Colonic mucosa (tissue), 4 donors: ENCODE results near the gene ALX4. TPM values are rescaled to one million over a fixed set of nuclear protein-coding genes. Genes with fewer than 3 reads are reported as not detected.

ENCODE experiments used
- DNase-seq: peaks from one replicate; pipeline ENCODE4 v3.0.0-alpha.2; 2020
- H3K27ac ChIP-seq: fragments of 200-600 bp; one replicate; pipeline ENCODE4 v1.8.0; 2021
- H3K27me3 ChIP-seq: fragments of 200-600 bp; one replicate; pipeline ENCODE4 v1.8.0; 2021
- H3K36me3 ChIP-seq: fragments of 200-600 bp; one replicate; pipeline ENCODE4 v1.8.0; 2021
- H3K4me1 ChIP-seq: fragments of 200-600 bp; one replicate; pipeline ENCODE4 v1.8.0; 2021; ENCODE audit warnings: mild to moderate bottlenecking
- H3K4me3 ChIP-seq: fragments of 200-600 bp; one replicate; pipeline ENCODE4 v1.8.0; 2021
- H3K9ac ChIP-seq, 2 donors: one replicate each; pipeline ENCODE4 v1.7.0; 2013; ENCODE audit warnings: control low read depth in 2 of 2, low read depth in 2 of 2, low read length in 2 of 2
- H3K9me3 ChIP-seq: fragments of 200-600 bp; one replicate; pipeline ENCODE4 v1.8.0; 2021
- CTCF ChIP-seq: fragments of 200-600 bp; IDR thresholded peaks from one replicate; pipeline ENCODE4 v1.8.0; 2022; ENCODE audit warnings: antibody characterized with exemption, mild to moderate bottlenecking
- intact Hi-C: fragments of 100-400 bp; cut with DNase I; formaldehyde crosslinking; loops from one replicate; pipeline ENCODE4 v1.14.1; 2022
- total RNA-seq, 2 donors: library from RNA; stranded (reverse); fragmentation: NEBNext Ultra II Directional in 1 of 2; extraction: Animal tissue kit (Norgen Biotek cat#: 25700) in 1 of 2; gene quantifications; one replicate each; pipeline ENCODE4 v1.2.1, GENCODE V29; 2021
- donor health status: healthy.
- donor health status: DM: no; HTN: no; CAD: no.
- donor health status: DM: no; HTN: no; CAD: no.

ALX4 gene
- total RNA-seq, 2 donors from 2014 or later = not detected

- Histone ChIP-seq H3K4me1 (no peaks in the 10 kb centered on the region), H3K9ac (no peak overlapping the region), H3K27ac (no peak overlapping the region), H3K4me3 (no peak overlapping the region), H3K36me3 (no peaks in the 10 kb centered on the region), H3K27me3 (no peaks in the 10 kb centered on the region), H3K9me3 (no peaks in the 10 kb centered on the region)
- intact Hi-C loops = no loop called here
- no peak for TF ChIP-seq CTCF
- DNase-seq = no peak
These were observed 87.9 kb downstream of the ALX4 start for GRCh38 chr11:44221992-44222391.

- Histone ChIP-seq H3K9me3 (no peaks in the 10 kb centered on the region), H3K36me3 (no peaks in the 10 kb centered on the region), H3K27me3 (no peaks in the 10 kb centered on the region), H3K4me3 (no peak overlapping the region), H3K27ac (no peak overlapping the region), H3K9ac (no peak overlapping the region), H3K4me1 (no peaks in the 10 kb centered on the region)
- TF ChIP-seq CTCF = no peak
- intact Hi-C loops = no loop called here
- no peak for DNase-seq
These were observed 88.5 kb downstream of the ALX4 start for GRCh38 chr11:44221456-44221855.

GRCh38 chr11:44219830-44220796, 89.8 kb downstream of the ALX4 start:
- no peak overlapping the region for H3K27ac ChIP-seq
- intact Hi-C loops = no loop called here
- no peak for TF ChIP-seq CTCF

GRCh38 chr11:44217432-44217831, 92.5 kb downstream of the ALX4 start:
- Histone ChIP-seq H3K27me3 (no peaks in the 10 kb centered on the region), H3K4me3 (no peak overlapping the region), H3K4me1 (no peaks in the 10 kb centered on the region), H3K9ac (no peak overlapping the region), H3K9me3 (no peaks in the 10 kb centered on the region), H3K27ac (no peak overlapping the region), H3K36me3 (no peaks in the 10 kb centered on the region)
- no peak for TF ChIP-seq CTCF
- intact Hi-C loops = no loop called here
- no peak for DNase-seq

More at GRCh38 chr11:44219830-44220796, 89.8 kb downstream of the ALX4 start:
- DNase-seq = no peak
- H3K36me3 ChIP-seq = no peaks in the 10 kb centered on the region
- H3K4me1 ChIP-seq = no peaks in the 10 kb centered on the region
- no peaks in the 10 kb centered on the region for H3K27me3 ChIP-seq
- no peak overlapping the region for H3K4me3 ChIP-seq
- no peak overlapping the region for H3K9ac ChIP-seq
- no peaks in the 10 kb centered on the region for H3K9me3 ChIP-seq

- Histone ChIP-seq H3K4me3 (no peak overlapping the region), H3K9ac (no peak overlapping the region), H3K4me1 (no peaks in the 10 kb centered on the region), H3K9me3 (no peaks in the 10 kb centered on the region), H3K27me3 (no peaks in the 10 kb centered on the region), H3K36me3 (no peaks in the 10 kb centered on the region), H3K27ac (no peak overlapping the region)
- TF ChIP-seq CTCF = no peak
- intact Hi-C loops = no loop called here
- no peak for DNase-seq
These were observed 96.8 kb downstream of the ALX4 start for GRCh38 chr11:44213148-44213547.
